Activated CD8-positive, alpha-beta T cell treated with anti-CD3 and anti-CD28 coated beads, Interleukin-2, amount 10 ng/mL, durations not matched to agents 7 days and 5 days (primary cell): Measurements from ENCODE around the gene GABARAPL1. TPM values are rescaled to one million over a fixed set of nuclear protein-coding genes. Genes with fewer than 3 reads are reported as not detected.
A peak's percentile ranks its signal among the peaks of the same experiment; 100 is the strongest.

Experiments used
- ATAC-seq: fragments of 150-1000 bp; cut with Tn5 transposase; one replicate; pipeline ENCODE4 v1.10.0; 2021; ENCODE audit warnings: moderate library complexity
- CTCF ChIA-PET: fragments of 350-600 bp; sonication (Branson Sonifier 250); formaldehyde crosslinking; loops from one replicate; lab custom pipeline; 2021; ENCODE audit warnings: antibody characterized with exemption; lab: Charles Lee
- POLR2A ChIA-PET: fragments of 350-600 bp; sonication (Branson Sonifier 250); formaldehyde crosslinking; loops from one replicate; lab custom pipeline; 2021; ENCODE audit warnings: antibody characterized with exemption; lab: Charles Lee
- DNase-seq: peaks from one replicate; pipeline ENCODE4 v3.0.0-alpha.2; 2020
- H3K27ac Mint-ChIP-seq: one replicate; pipeline ENCODE4 v1.8.0; 2021; ENCODE audit warnings: mild to moderate bottlenecking, mixed read lengths
- H3K27me3 Mint-ChIP-seq: one replicate; pipeline ENCODE4 v1.8.0; 2021; ENCODE audit warnings: low read depth, mixed read lengths
- H3K36me3 Mint-ChIP-seq: one replicate; pipeline ENCODE4 v1.8.0; 2021; ENCODE audit warnings: low read depth, mixed read lengths
- H3K4me1 Mint-ChIP-seq: one replicate; pipeline ENCODE4 v1.8.0; 2021; ENCODE audit warnings: low read depth, mixed read lengths
- H3K4me3 Mint-ChIP-seq: one replicate; pipeline ENCODE4 v1.8.0; 2021; ENCODE audit warnings: mild to moderate bottlenecking, mixed read lengths
- H3K9me3 Mint-ChIP-seq: one replicate; pipeline ENCODE4 v1.8.0; 2022; ENCODE audit warnings: mixed read lengths; ENCODE audit not compliant: insufficient read depth
- total RNA-seq, 2 experiments: library from RNA; stranded (reverse); gene quantifications; one replicate each; pipeline ENCODE4 v1.2.3, GENCODE V29; 2021

GABARAPL1 gene
- total RNA-seq: 10 to 100 TPM; 15.1 to 17.0 TPM

DNA sequence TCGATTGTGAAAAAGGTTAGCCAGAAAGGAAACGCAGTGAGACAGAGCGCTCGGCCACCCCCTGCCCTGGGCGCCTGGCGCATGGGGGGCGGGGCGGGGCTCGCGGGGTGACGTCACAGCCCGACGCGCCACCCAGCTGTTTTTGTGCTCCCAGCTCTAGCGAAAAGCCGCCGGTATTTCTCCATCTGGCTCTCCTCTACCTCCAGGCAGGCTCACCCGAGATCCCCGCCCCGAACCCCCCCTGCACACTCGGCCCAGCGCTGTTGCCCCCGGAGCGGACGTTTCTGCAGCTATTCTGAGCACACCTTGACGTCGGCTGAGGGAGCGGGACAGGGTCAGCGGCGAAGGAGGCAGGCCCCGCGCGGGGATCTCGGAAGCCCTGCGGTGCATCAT, at the start of gene GABARAPL1:
GABARAPL1 (plus strand) TSS at position 139 of the 393 bp plus-strand sequence; CDS start at position 392, 253 bp downstream.
- POLR2A ChIA-PET: interaction anchor here (0.9 to 1.7 kb wide), 5 partner anchors 12 to 400 kb away, joined by 3 to 5 read pairs (median 4); partner anchors contain the start of gene CLEC2B
- peak; percentile 67 for ATAC-seq
- CTCF ChIA-PET: interaction anchor here (1.0 to 3.2 kb wide), 4 partner anchors 23 to 538 kb away, joined by 3 to 12 read pairs (median 4); no protein-coding TSS in a partner anchor
- Mint-ChIP-seq H3K27ac (peak within 1 kb of the TSS; percentile 94), H3K4me1 (peaks cover 32% of the 10 kb centered on the region), H3K36me3 (peaks cover 7% of the 10 kb centered on the region), H3K27me3 (peaks cover 4% of the 10 kb centered on the region), H3K9me3 (no peaks in the 10 kb centered on the region), H3K4me3 (peak within 1 kb of the TSS; percentile 92)
- DNase-seq: peak; percentile 82

DNA sequence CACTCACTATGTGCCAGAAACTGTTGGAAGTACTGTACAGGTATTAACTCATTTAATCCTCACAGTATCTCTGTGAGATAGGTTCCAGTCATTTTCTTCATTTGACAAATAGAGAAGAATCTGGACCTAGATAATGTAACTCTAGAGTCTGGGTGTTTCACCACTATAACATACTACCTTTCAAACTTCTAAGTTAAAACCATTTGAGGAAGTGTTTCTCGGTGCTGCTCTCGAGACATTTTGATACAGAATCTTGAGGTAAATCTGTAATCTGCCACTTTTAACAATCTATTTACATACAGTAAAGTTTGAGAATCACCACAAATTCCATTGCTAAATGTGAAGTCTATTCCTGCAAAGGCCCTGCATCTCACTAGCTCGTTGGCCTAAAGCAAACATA, 49.6 kb upstream of the GABARAPL1 start:
- Mint-ChIP-seq H3K27me3 (peaks cover 25% of the 10 kb centered on the region), H3K27ac (no peak overlapping the region), H3K9me3 (no peaks in the 10 kb centered on the region), H3K36me3 (no peaks in the 10 kb centered on the region), H3K4me1 (no peaks in the 10 kb centered on the region), H3K4me3 (no peak overlapping the region)
- ChIA-PET POLR2A (no interaction called here), CTCF (interaction anchor here (1.7 kb wide), 1 partner anchor 11 kb away, joined by 5 read pairs; no protein-coding TSS in a partner anchor)
- no peak for ATAC-seq
- DNase-seq: no peak

DNA sequence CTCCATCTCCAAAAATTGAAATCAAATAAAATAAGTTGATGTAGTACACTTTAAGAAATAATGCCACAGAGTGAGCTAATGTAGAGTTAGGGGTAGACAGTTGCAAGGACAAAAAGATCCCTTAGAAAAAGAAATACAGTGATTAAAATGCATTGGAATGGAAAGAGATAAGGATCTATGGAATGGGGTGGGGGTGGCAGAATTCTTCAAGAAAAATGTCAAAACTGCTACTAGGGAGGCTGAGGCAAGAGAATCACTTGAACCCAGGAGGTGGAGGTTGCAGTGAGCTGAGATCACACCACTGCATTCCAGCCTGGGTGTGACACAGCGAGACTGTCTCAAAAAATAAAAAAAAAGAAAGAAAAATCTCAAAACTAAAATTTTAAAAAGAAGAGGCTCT, 47.3 kb upstream of the GABARAPL1 start:
- no peaks in the 10 kb centered on the region for H3K9me3 Mint-ChIP-seq
- H3K36me3 Mint-ChIP-seq: no peaks in the 10 kb centered on the region
- ChIA-PET POLR2A (no interaction called here), CTCF (no interaction called here)
- DNase-seq: no peak
- no peak for ATAC-seq
- no peak overlapping the region for H3K27ac Mint-ChIP-seq
- no peak overlapping the region for H3K4me3 Mint-ChIP-seq
- peaks cover 24% of the 10 kb centered on the region for H3K27me3 Mint-ChIP-seq
- H3K4me1 Mint-ChIP-seq: no peaks in the 10 kb centered on the region

DNA sequence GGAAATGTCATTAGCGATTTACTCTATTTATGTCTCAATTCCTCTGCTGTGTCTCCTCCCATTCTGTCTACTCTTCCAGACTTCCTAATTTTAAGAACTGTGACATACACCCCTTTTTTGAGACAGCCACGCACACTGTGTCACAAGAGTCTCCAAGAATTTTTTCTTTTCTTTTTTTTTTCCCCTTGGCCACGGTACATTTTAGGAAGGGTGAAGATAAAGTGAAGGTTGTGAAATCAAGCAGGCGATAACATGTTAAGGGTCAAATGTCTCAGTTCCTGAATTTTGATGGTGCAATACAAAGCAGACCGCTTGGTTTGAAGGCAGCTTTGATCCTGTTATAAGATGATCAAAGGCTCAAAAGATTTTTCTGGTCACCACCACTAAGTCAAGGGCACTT, 45.1 kb upstream of the GABARAPL1 start:
- H3K9me3 Mint-ChIP-seq: no peaks in the 10 kb centered on the region
- POLR2A ChIA-PET: no interaction called here
- peaks cover 29% of the 10 kb centered on the region for H3K27me3 Mint-ChIP-seq
- DNase-seq (no peak), ATAC-seq (no peak)
- H3K4me3 Mint-ChIP-seq: no peak overlapping the region
- H3K4me1 Mint-ChIP-seq: no peaks in the 10 kb centered on the region
- CTCF ChIA-PET: no interaction called here
- no peaks in the 10 kb centered on the region for H3K36me3 Mint-ChIP-seq
- no peak overlapping the region for H3K27ac Mint-ChIP-seq

DNA sequence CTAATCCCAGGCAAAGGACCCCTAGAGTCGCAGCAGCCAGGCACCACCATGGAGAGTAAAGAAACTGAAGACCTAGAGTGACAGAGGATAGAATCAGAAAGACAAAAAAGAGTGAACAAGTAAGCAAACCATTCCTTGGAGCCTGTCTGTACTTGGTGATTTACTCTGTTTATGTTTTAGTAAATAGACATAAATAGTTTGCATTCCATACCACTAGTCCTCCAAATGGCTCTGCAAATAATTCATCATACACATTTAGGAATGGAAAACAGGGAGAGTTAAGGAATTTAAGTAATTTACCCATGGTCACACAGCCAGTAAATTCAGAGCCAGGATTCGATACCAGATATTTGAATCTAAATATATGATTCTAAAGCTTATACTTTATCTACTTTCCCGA, 43.6 kb upstream of the GABARAPL1 start:
- peaks cover 31% of the 10 kb centered on the region for H3K27me3 Mint-ChIP-seq
- no peaks in the 10 kb centered on the region for H3K36me3 Mint-ChIP-seq
- H3K9me3 Mint-ChIP-seq: no peaks in the 10 kb centered on the region
- ATAC-seq (no peak), DNase-seq (no peak)
- CTCF ChIA-PET: interaction anchor here (0.7 to 1.8 kb wide), 3 partner anchors 16 to 513 kb away, joined by 4 to 7 read pairs (median 4); no protein-coding TSS in a partner anchor
- H3K4me1 Mint-ChIP-seq: no peaks in the 10 kb centered on the region
- POLR2A ChIA-PET: no interaction called here
- H3K27ac Mint-ChIP-seq: no peak overlapping the region
- no peak overlapping the region for H3K4me3 Mint-ChIP-seq

DNA sequence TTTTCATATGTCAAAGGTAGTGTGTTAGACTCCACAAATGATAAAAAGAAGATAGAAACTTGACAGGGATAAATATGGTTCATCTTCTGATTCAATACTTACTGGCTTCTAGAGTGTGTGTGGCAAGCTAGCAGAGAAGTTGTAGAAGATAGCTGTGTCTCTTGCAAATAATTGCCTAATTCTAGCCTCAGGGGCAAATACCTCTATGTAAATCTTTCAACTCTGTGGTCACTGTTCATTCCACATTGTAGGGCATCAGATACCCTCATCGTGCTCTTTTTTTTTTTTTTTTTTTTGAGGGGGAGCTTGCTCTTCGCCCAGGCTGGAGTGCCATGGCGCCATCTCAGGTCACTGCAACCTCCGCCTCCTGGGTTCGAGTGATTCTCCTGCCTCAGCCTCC, 42.5 kb upstream of the GABARAPL1 start:
- no peaks in the 10 kb centered on the region for H3K9me3 Mint-ChIP-seq
- no peak overlapping the region for H3K4me3 Mint-ChIP-seq
- H3K27ac Mint-ChIP-seq: no peak overlapping the region
- CTCF ChIA-PET: interaction anchor here (1.0 to 1.8 kb wide), 2 partner anchors 17 to 27 kb away, joined by 4 to 7 read pairs; no protein-coding TSS in a partner anchor
- POLR2A ChIA-PET: no interaction called here
- peaks cover 35% of the 10 kb centered on the region for H3K27me3 Mint-ChIP-seq
- DNase-seq: no peak
- H3K4me1 Mint-ChIP-seq: no peaks in the 10 kb centered on the region
- ATAC-seq: no peak
- H3K36me3 Mint-ChIP-seq: no peaks in the 10 kb centered on the region

DNA sequence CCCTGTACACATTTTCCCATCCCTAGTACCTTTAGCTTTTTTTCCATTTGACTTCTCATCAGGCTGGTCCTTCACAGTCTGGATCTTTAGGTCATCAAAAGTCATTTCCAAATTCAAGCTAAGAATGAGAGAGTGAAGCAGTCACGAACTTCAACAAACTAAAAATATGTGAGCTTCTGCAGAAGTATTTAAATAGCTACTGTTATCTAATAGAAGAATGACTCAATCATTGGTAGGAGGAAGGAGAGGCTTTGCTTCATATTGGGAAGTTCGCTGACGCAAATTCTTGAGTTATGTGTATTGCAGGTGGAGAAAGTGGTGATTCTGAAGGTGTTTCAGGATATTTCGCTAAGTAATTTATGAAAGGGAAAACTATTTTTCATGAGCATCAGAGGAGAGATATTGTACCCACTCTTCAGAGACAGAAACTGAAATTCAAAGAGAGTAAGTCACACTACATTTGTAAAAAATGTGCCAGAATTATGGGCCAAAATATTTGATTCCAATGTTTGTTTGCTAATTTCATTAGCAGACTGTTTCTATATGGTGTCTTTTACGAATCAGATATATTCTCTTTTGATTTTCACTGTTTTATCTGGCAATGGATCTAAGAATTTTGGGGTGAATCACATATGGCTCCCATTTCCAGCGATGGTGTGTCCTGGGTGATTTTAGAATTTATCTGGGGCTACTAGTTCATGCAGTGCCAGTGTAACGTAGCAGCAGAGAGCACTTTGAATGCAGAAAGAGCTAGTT, 40.5 kb upstream of the GABARAPL1 start, which contains the start of gene OLR1:
OLR1 (minus strand) TSS at position 160 of the 756 bp plus-strand sequence; CDS start at position 105, 55 bp downstream.
- Mint-ChIP-seq H3K27ac (no peak within 1 kb of the TSS), H3K36me3 (no peaks in the 10 kb centered on the region), H3K27me3 (peaks cover 38% of the 10 kb centered on the region), H3K4me1 (no peaks in the 10 kb centered on the region), H3K4me3 (no peak within 1 kb of the TSS), H3K9me3 (no peaks in the 10 kb centered on the region)
- ATAC-seq (no peak), DNase-seq (no peak)
- POLR2A ChIA-PET: no interaction called here
- CTCF ChIA-PET: interaction anchor here (1.0 to 1.2 kb wide), 3 partner anchors 19 to 162 kb away, joined by 3 to 5 read pairs (median 3); no protein-coding TSS in a partner anchor

DNA sequence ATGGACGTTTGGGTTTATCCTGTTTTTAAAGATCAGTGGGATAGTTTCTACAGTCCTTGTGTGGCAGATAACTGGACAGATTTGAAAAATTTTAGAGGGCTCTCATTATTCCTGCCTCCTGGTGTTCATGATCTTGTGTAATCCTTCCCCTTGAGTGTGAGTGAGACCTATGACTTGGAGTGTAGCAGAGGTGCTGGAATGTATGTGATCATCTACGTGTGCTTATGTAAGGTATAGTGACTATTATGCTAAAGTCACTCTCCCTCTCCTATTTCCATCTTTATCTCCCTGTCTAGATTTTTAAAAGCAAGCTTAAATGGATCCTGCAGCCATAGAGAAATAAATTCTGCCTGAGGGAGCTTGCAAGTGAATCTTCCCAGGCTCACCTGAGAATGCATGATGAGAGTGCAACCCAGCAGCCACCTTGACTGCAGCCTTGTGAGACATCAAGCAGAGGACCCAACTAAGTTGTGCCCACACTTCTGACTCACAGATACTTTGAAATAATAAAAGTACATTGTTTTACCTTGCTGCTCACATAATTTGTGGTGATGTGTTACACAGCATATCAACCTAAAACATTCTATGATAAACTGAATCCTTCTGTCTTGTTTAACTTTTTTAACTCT, 37.6 kb upstream of the GABARAPL1 start:
- CTCF ChIA-PET: interaction anchor here (0.8 to 1.5 kb wide), 3 partner anchors 16 to 425 kb away, joined by 3 read pairs; no protein-coding TSS in a partner anchor

DNA sequence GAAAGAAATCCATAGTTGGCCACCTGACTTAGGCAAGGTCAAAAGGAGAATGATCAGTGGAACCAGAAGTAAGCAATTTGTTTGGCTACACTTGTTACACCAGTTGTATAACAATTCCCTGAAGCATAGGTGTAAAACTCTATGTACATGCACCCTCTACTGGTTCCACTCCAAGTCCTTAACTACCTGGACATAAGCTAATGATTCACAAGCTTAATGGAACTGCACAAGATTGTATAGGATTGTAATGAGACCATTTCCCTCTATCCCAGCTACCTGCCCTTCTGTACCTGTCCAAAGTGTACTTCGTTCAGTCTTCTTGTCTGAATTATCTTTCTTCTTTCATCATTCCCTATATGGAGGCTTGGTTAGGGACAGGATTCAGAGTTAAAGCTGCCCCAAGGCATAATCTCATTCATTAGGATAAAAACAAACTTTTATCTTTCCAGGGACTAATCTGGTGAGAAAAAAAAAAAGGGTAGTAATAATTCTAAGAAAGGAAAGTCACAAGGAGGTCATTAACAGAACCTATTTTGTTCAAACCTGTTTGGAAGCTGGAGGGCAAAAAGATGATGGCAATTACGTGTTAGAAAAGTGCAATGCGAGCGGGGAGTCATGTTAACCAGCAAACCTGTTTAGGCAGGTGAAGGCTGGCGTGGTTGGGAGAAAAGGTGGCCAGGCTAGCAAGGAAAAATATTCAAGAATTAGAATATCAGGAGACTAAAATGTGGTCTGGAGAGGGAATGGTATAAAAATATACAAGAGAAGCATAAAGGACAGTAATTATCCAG, 36.6 kb upstream of the GABARAPL1 start:
- POLR2A ChIA-PET: no interaction called here
- no peak for ATAC-seq

More for the DNA sequence above, 37.6 kb upstream of the GABARAPL1 start:
- Mint-ChIP-seq H3K27ac (no peak overlapping the region), H3K4me3 (no peak overlapping the region), H3K27me3 (peaks cover 33% of the 10 kb centered on the region), H3K36me3 (no peaks in the 10 kb centered on the region), H3K4me1 (no peaks in the 10 kb centered on the region), H3K9me3 (no peaks in the 10 kb centered on the region)
- DNase-seq: no peak
- POLR2A ChIA-PET: no interaction called here
- no peak for ATAC-seq

DNA sequence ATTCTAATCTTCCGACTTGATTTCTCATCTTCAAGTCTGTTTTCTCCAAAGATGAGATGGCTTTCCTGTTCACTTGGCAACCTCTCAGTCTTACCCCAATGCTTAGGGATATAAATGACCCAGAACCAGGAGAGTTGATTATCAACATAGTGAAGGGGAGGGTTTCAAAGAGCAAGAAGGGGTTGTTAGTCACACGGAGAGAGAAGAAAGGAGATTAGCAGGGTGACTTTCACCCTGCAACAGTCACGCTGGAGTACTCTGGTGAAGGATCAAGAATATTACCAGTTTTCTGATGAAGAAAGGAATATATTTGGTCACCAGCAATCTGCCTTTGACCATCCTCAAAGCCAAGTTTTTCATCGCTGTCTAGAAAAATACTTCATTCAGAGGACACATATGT, 33.9 kb upstream of the GABARAPL1 start, which contains the start of gene TMEM52B:
TMEM52B (plus strand) TSS at position 212 of the 400 bp plus-strand sequence. CDS start 543 bp downstream, outside the sequence.
- CTCF ChIA-PET: no interaction called here

More for the DNA sequence above, 36.6 kb upstream of the GABARAPL1 start:
- DNase-seq: no peak
- Mint-ChIP-seq H3K4me3 (no peak overlapping the region), H3K27me3 (peaks cover 28% of the 10 kb centered on the region), H3K27ac (no peak overlapping the region), H3K9me3 (no peaks in the 10 kb centered on the region), H3K36me3 (no peaks in the 10 kb centered on the region), H3K4me1 (no peaks in the 10 kb centered on the region)
- CTCF ChIA-PET: interaction anchor here (0.8 to 1.5 kb wide), 3 partner anchors 15 to 426 kb away, joined by 3 to 4 read pairs (median 3); no protein-coding TSS in a partner anchor

DNA sequence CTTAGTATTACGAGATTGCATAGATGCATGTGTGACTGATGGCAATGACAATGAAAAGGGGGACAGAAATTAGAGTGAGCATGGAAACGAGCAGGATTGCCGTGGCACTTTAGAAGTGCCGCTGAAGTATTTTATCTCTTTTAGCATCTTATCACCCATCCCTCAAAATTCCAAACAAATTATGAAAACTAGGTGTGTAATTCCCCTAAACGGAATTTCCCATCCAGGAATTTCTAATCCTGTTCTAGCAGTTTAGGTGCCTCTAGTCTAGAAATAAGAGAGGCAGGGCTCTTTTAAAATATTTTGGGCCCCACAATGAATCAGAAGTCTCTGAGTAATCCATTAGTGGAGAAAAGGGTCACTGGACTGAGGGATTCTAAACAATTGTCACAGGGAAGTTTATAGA, 32.9 kb upstream of the GABARAPL1 start:
- POLR2A ChIA-PET: no interaction called here
- Mint-ChIP-seq H3K9me3 (no peaks in the 10 kb centered on the region), H3K27me3 (peaks cover 34% of the 10 kb centered on the region), H3K27ac (no peak overlapping the region), H3K4me1 (no peaks in the 10 kb centered on the region), H3K4me3 (no peak overlapping the region), H3K36me3 (no peaks in the 10 kb centered on the region)
- CTCF ChIA-PET: no interaction called here
- ATAC-seq: no peak
- DNase-seq: no peak

More for the DNA sequence above, 33.9 kb upstream of the GABARAPL1 start, which contains the start of gene TMEM52B:
- Mint-ChIP-seq H3K27ac (no peak within 1 kb of the TSS), H3K27me3 (peaks cover 30% of the 10 kb centered on the region), H3K4me1 (no peaks in the 10 kb centered on the region), H3K4me3 (no peak within 1 kb of the TSS), H3K36me3 (no peaks in the 10 kb centered on the region), H3K9me3 (no peaks in the 10 kb centered on the region)
- POLR2A ChIA-PET: no interaction called here
- no peak for ATAC-seq
- DNase-seq: no peak
